GM12892 (cell line): ENCODE data around the gene OR8K1.

ENCODE experiments used
- POLR2A ChIP-seq: IDR thresholded peaks from 2 replicates; pipeline ENCODE4 v1.6.1; 2011; ENCODE audit warnings: low read depth, low read length, control low read depth
- POLR2AphosphoS5 ChIP-seq: IDR thresholded peaks from 2 replicates; pipeline ENCODE4 v1.6.1; 2011; ENCODE audit warnings: low read depth, low read length, control low read depth
- TAF1 ChIP-seq: IDR thresholded peaks from 2 replicates; pipeline ENCODE4 v1.6.1; 2011; ENCODE audit warnings: low read depth, mild to moderate bottlenecking, control low read depth, low read length, borderline replicate concordance

DNA sequence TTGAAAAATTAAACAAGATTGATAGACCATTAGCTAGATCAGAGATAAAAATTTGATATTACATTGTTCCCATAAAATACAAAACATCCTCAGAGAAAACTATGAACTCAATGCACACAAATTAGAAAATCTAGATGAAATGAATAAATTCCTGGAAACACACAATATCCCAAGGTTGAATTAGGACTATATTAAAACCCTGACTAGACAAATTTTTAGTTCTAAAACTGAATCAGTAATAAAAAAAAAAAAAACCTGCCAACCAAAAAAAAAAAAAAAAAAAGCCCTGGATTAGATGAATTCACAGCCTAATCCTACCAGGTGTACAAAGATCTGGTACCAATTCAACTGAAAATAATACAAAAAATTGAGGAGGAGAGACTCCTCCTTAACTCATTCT, 5.5 kb upstream of the OR8K1 start:
- no peak for TF ChIP-seq TAF1
- TF ChIP-seq POLR2AphosphoS5 = no peak
- no peak for TF ChIP-seq POLR2A
